Activated CD4-positive, alpha-beta T cell treated with anti-CD3 and anti-CD28 coated beads for 1 hour (primary cell): ENCODE results near the gene ATE1.
"Not testable (repeated sequence)": the region's sequence is repeated elsewhere in the genome, so short reads cannot be mapped to it uniquely, and the experiment has no call there.

Experiments
- DNase-seq: peaks from one replicate; pipeline ENCODE4 v3.0.0-alpha.2; 2020

Gene ATE1

GRCh38 chr10:121774404-121774803 lies 153.4 kb downstream of the ATE1 start:
- no peak for DNase-seq

DNA sequence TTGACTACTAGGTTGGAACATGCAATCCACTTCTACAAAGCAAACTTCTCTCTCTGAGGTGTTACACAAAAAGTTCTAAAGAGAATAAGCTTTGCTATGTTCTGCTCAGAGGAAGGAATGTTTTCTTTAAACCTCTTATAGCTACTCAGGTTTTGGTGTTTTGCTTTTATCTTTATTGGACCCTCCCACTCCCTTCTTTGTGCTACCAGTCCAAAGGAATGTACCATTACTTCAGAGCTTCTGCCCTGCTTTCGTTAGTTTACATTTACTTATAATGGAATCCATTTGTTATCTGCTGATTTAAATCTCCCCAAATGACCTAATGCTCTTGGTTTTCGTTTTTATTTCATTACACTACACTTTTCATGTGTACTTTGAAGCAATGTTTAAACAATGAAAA lies 154.9 kb downstream of the ATE1 start:
- no peak for DNase-seq

DNA sequence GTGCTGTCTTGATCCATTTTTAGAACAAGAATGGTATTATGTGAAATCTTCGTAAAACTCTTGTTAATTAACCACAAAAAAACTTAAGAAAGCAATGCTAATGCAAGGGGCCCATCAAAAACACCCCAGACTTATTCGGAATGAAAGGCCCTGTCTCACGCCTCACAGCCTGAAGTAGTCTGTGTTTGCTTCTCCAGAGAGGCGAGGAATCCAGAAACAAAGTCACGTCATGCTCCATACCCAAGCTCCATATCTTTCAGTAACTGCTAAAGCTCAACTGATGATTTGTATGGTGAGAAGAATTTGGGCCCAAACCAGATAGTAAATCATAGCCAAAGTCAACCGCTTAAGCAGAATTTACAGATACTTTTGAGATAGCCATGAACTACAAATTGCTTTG lies 155.4 kb downstream of the ATE1 start:
- no peak for DNase-seq

DNA sequence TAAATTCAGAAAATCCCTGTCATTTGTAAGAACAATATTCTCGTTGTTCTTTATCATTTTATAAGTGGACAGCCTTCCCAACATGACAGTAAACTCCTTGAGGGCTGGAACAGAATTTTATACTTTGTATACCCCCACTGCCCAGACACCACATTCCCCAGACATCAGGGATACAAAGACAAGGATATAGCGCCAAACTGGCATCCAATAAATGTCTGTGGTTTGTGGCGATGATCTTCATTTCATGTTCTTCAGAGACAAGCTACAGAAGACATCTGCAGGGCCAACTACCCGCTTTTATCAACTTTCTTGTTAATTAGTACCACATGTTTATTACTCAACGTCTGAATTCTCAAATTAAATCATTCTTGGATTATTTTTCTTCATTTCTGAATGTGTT lies 155.9 kb downstream of the ATE1 start:
- no peak for DNase-seq

GRCh38 chr10:121766426-121766825 lies 161.4 kb downstream of the ATE1 start:
- no peak for DNase-seq

DNA sequence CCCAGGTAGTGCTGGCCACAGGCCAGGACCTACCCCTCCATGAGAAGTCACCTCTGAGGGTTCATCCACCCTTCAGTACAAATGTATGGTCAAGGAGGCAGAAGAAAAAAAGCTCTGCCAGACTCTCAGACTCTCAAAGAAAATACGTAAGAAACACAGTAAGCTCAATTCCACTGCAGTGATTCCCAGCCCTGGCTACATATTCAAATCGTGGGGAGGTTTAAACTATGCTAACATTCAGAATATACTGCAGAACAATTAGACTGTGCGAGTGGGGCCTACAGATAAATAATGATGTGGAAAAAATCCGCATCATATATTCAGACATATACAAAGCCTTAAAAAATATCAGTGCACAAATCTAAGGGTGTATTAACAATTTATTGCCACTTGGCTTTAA lies 162.6 kb downstream of the ATE1 start:
- no peak for DNase-seq

DNA sequence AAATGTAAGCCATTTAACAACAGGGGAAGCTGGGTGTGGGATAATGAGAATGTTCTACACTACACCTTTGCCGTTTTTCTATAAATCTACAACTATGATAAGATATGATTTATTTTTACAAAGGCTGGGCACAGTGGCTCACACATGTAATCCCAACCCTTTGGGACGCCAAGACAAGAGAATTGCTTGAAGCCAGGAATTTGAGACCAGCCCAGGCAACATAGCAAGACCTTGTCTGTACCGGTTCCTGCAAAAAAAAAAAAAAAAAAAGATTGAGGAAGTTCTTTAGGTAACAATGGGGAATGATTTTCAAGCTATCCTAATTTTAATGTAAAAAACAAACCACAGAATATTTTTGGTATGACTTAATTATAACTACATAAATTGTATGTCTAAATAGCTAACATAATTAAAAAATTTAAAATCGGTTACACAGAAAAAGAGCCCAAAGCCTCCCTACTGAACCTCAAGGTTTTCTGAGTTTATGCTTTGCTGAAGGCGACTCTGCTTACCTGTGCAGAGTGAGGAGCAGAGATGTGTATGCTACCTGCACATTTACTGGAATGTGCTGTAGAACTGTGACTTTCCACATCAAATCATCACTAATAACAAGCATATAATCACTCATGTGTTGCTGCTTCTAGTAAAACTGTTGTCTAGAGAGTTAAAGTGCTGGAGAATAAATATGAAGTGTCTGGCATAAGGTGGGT lies 163.4 kb downstream of the ATE1 start:
- no peak for DNase-seq

DNA sequence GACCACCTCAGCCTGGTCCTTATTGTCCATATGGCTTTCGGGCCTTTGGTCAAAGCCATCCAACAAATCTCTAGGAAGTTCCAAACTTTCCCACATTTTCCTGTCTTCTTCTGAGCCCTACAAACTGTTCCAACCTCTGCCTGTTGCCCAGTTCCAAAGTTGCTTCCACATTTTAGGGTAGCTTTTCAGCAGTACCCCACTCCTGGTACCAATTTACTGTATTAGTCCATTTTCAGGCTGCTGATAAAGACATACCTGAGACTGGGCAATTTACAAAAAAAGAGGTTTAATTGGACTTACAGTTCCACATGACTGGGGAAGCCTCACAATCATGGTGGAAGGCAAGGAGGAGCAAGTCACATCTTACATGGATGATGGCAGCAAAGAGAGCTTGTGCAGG lies 170.6 kb downstream of the ATE1 start:
- DNase-seq = not testable (repeated sequence)

DNA sequence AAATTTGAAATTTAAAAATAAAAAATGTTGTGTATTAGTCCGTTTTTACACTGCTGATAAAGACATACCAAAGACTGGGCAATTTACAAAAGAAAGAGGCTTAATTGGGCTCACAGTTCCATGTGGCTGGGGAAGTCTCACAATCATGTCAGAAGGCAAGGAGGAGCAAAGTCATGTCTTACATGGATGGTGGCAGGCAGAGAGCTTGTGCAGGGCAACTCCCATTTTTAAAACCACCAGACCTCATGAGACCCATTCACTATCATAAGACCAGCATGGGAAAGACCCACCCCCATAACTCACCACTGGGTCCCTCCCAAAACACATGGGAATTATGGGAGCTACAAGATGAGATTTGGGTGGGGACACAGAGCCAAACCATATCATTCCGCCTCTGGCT lies 172.3 kb downstream of the ATE1 start:
- not testable (repeated sequence) for DNase-seq

DNA sequence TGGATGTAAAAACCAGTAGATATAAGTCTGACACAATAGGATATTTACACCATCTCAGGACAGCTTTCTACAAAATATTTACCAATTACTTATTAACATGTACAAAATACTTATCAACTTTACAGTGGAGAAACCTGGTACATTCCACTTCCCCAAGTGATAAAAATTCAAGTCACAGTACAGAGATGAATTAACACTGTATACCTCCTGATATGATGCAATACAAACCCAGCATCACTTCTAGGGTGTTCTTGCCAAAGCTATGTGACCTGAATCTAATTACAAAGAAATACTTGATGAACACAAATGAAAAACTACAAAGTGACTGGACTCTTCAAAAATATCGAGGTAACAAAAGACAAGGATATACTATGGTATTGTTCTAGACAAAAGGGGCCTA lies 173.2 kb downstream of the ATE1 start:
- no peak for DNase-seq

GRCh38 chr10:121753726-121754476 lies 173.9 kb downstream of the ATE1 start:
- DNase-seq = no peak

DNA sequence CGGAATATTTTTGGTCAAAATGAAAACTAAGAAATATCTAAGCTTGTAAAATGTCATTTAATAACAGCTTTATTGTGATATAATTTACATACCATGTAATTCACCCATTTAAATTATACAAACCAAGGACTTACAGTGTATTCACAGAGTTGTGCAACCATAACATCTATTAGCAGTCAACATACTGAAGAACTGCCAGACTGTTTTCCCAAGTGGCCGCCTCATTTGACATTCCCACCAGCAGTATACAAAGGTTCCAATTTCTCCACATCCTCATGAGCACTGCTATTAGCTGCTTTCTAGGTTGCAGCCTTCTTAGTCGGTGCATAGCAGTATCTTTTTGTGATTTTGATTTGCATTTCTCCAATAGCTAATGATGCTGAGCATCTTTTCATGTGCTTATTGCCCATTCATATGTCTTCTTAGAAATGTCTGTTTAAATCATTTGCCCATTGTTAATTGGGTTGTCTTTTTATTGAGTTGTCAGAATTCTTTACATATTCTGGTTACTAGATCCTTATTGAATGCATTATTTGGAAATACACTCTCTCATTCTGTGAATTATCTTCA lies 176.6 kb downstream of the ATE1 start:
- no peak for DNase-seq

- no peak for DNase-seq
Observed at GRCh38 chr10:121747163-121747775, 180.6 kb downstream of the ATE1 start.

DNA sequence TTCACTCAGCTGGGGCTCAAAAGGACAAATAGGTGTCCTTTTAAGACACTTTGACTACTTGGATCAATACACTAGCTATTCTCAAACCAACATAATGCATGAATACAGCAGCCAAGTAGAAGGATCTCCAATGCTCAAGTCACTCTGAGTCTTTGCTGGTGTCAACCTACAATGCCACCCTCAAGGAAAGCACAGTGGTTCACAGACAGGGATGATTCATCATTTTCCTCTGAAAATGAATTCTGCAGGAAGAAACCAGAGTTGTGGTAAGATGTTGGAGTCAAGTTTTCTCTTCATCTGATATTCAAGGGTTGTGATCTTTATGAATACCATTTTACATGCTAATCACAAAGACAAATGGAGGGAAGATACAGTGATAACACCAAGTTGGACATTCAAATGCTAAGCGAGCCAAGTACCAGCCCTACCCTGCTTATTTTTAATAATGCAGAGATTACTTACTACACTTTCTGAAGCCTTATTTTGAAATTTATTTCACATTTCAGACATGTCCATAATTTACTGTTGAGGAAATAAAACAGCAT lies 186.5 kb downstream of the ATE1 start:
- DNase-seq = no peak

- DNase-seq = no peak
Observed at GRCh38 chr10:121740069-121740468, 187.8 kb downstream of the ATE1 start.

- no peak for DNase-seq
Observed at GRCh38 chr10:121739114-121739513, 188.7 kb downstream of the ATE1 start.

GRCh38 chr10:121736315-121737130 lies 191.3 kb downstream of the ATE1 start:
- no peak for DNase-seq

DNA sequence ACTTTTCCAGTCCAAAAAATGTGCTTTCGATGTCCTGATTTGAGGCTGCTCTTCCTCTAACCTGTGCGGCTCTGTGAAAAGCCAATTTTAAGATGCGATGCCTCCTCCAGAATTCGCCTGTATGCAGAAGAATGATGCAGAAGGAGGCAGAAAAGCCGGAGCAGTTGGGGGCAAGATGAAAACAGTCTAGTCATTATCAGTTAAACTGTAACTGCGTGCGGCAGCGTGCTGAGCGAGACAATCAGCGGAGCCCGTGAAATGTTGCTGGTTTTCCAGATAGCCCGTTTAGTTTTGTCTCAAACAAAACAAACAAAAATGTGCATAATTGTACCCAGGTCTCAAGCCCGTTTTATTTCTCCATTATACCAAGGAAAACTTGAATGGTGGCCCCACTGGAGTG lies 192.6 kb downstream of the ATE1 start:
- no peak for DNase-seq

- DNase-seq = no peak
Observed at GRCh38 chr10:121734589-121735045, 193.2 kb downstream of the ATE1 start.

- DNase-seq = no peak
Observed at GRCh38 chr10:121732656-121733445, 195.0 kb downstream of the ATE1 start.

GRCh38 chr10:121732172-121732571 lies 195.7 kb downstream of the ATE1 start:
- DNase-seq = no peak

GRCh38 chr10:121724282-121724681 lies 203.5 kb downstream of the ATE1 start:
- no peak for DNase-seq
